Measurements from ENCODE around the gene MECR. TPM values are rescaled to one million over a fixed set of nuclear protein-coding genes. Genes with fewer than 3 reads are reported as not detected.
"Not testable (repeated sequence)": the region's sequence is repeated elsewhere in the genome, so short reads cannot be mapped to it uniquely, and the experiment has no call there.

MECR gene
- total RNA-seq, 2 experiments from 2014 or later: 34.7 to 37.2 TPM

DNA sequence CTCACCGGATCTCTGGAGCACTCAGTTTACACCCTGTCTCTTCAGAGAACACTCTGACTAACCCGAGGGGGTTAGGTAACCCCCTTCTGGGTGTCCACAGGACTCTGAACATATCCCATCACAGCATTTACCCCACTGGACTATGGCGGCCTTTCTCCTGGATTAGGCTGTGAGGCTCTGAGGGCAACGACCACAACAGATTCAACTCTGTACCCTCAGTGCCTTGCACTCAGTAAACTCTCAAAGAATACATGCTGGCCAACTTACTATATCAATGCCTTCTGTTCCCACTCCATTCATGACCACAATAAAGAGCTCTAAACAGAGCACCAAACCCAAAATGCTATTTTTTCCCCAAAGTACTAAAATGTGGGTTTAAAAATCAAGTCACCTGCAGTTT lies 5.4 kb downstream of the MECR start:
- H3K36me3 Mint-ChIP-seq: peaks cover 4% of the 10 kb centered on the region
- ChIA-PET CTCF (interaction anchor here (1.1 kb wide), 1 partner anchor 348 kb away, joined by 3 read pairs; no protein-coding TSS in a partner anchor), POLR2A (no interaction called here)
- H3K4me3 Mint-ChIP-seq: no peak overlapping the region
- H3K9me3 Mint-ChIP-seq: no peaks in the 10 kb centered on the region
- no peak overlapping the region for H3K27ac Mint-ChIP-seq
- no peaks in the 10 kb centered on the region for H3K27me3 Mint-ChIP-seq
- intact Hi-C loops (cut with micrococcal nuclease): no loop called here
- DNase-seq: no peak
- peaks cover 7% of the 10 kb centered on the region for H3K4me1 Mint-ChIP-seq (ENCODE audit: low read depth)

DNA sequence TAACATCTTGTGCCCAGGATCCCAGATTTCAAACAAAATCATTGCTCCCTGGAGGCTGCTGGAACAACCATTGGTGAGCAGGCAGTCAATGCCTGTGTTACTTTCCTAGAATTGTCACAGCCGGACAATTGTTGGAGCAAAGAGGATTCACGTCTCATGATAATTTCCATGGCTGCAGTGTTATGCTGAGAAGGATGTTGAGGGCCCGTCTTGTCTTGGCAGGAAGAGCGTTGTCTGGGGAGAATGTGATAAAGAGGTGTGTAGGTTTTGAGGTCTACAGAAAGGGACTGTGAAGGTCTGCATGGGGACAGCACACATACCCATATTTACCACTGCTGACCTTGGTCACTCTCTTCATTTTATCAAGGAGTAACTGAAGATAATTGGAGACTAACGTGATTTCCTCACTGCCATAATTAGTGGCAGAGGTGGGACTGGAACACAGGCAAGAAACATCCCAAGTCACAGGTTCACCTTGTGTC lies 6.3 kb downstream of the MECR start:
- ChIA-PET CTCF (no interaction called here), POLR2A (no interaction called here)
- DNase-seq: no peak
- intact Hi-C loops (cut with micrococcal nuclease): no loop called here
- H3K36me3 Mint-ChIP-seq: peaks cover 6% of the 10 kb centered on the region
- H3K27ac Mint-ChIP-seq: no peak overlapping the region
- no peak overlapping the region for H3K4me3 Mint-ChIP-seq
- no peaks in the 10 kb centered on the region for H3K27me3 Mint-ChIP-seq
- no peaks in the 10 kb centered on the region for H3K9me3 Mint-ChIP-seq
- H3K4me1 Mint-ChIP-seq (ENCODE audit: low read depth): peaks cover under 1% of the 10 kb centered on the region

DNA sequence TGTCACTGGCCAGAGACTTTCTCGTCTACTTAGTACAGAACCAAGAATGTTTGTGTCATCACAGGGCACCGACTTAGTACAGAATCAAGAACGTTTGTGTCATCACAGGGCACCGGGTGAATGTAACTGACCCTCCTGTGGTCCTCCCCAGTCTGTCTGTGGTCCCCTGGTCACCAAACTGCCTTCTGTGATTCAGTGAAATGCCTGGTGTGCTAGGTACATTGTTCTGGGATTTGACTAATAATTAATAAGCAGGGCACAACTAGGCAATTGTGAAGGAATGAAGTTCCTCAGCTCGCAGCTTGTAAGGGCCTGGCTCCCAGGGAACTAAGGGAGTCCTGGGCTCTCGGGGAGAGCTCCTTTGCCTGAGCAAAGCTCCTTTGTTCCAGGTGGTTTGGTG lies 7.2 kb downstream of the MECR start:
- Mint-ChIP-seq H3K36me3 (peaks cover 6% of the 10 kb centered on the region), H3K27me3 (no peaks in the 10 kb centered on the region), H3K27ac (no peak overlapping the region), H3K4me3 (no peak overlapping the region), H3K9me3 (no peaks in the 10 kb centered on the region), H3K4me1 (ENCODE audit: low read depth) (no peaks in the 10 kb centered on the region)
- ChIA-PET CTCF (no interaction called here), POLR2A (no interaction called here)
- intact Hi-C loops (cut with micrococcal nuclease): no loop called here
- DNase-seq: no peak

DNA sequence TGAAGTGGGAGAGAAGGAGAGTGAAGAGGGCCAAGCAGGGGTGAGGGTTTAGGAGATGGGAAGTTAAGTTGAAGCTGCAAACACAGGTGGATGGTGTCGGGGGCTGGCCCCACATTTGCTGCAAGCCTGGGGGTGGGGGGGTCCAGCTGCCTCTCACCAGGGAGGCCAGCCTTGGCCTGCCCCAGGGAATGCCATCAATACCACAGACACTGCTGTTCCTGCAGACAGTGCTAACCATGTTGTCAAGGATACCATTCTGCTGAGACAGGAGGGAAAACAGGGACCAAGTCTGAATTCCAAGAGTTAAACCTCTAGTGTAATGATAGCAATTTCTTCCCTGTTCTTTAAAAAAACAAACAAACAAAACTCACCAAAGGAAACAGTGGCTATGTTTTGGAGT lies 8.0 kb downstream of the MECR start:
- Mint-ChIP-seq H3K9me3 (no peaks in the 10 kb centered on the region), H3K4me1 (ENCODE audit: low read depth) (no peaks in the 10 kb centered on the region), H3K27me3 (no peaks in the 10 kb centered on the region), H3K4me3 (no peak overlapping the region), H3K36me3 (peaks cover 6% of the 10 kb centered on the region), H3K27ac (no peak overlapping the region)
- intact Hi-C loops (cut with micrococcal nuclease): no loop called here
- no peak for DNase-seq
- ChIA-PET POLR2A (no interaction called here), CTCF (no interaction called here)

DNA sequence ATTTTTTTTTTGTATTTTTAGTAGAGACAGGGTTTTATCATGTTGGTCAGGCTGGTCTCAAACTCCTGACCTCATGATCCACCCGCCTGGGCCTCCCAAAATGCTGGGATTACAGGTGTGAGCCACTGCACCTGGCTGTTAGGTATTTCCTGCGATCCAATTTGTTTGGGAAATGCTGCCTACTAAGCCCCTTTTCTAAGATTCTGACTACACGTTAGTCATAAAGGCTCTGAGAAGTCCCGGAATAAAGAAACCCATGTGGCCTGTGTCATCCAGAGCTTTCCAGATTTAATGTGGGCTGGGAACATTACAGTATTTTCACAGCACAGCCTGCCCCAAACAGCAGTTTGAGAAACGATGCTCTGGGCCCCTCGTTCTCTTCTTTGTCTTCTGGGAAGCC lies 8.5 kb downstream of the MECR start:
- H3K27me3 Mint-ChIP-seq; H3K36me3 Mint-ChIP-seq; H3K4me3 Mint-ChIP-seq; H3K4me1 Mint-ChIP-seq (ENCODE audit: low read depth); intact Hi-C loops (cut with micrococcal nuclease); CTCF ChIA-PET; DNase-seq; H3K27ac Mint-ChIP-seq; H3K9me3 Mint-ChIP-seq; POLR2A ChIA-PET: not testable (repeated sequence)

DNA sequence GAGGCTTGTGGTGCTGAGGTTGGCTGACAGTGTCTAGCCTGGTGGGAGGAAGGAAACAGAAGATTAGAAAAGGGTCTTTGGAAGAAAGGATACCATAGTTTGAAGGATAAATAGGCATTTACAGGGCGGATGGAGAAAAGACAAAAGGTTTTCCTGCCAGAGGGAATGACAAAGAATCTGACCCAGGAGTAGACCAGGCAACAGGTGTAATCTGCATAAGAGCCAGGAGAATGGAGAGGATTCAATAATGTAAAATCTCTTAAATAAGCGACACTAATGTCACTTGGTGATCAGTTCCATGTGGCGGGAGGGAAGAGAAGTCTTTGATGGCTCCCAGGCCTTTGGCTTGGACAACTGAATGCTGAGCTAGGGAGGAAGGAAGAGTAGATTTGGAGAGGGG lies 9.4 kb downstream of the MECR start:
- no peak for DNase-seq
- intact Hi-C loops (cut with micrococcal nuclease): no loop called here
- ChIA-PET POLR2A (no interaction called here), CTCF (no interaction called here)
- peaks cover 6% of the 10 kb centered on the region for H3K36me3 Mint-ChIP-seq
- H3K4me1 Mint-ChIP-seq (ENCODE audit: low read depth): no peaks in the 10 kb centered on the region
- H3K9me3 Mint-ChIP-seq: no peaks in the 10 kb centered on the region
- no peaks in the 10 kb centered on the region for H3K27me3 Mint-ChIP-seq
- H3K4me3 Mint-ChIP-seq: no peak overlapping the region
- no peak overlapping the region for H3K27ac Mint-ChIP-seq

DNA sequence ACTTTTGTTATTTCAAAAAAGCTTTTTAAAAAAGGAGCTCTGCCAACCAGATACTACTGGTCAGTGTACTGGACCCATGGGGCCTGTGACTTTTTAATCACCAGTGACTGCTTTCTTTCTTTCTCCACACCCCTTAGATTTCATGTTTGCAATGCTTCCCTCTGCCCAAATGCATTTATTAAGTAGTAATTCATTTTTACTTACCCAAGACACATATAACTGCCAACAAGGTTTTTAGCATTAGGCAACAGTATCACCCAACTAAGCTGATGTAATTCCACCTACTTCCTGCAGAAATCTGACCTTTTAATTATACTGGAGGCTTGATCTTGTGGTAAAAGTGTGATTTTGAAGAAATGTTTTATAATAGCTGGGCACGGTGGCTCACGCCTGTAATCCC lies 12.5 kb downstream of the MECR start:
- Mint-ChIP-seq H3K36me3 (peaks cover 17% of the 10 kb centered on the region), H3K27ac (no peak overlapping the region), H3K9me3 (no peaks in the 10 kb centered on the region), H3K27me3 (no peaks in the 10 kb centered on the region), H3K4me1 (ENCODE audit: low read depth) (no peaks in the 10 kb centered on the region), H3K4me3 (no peak overlapping the region)
- no peak for DNase-seq
- intact Hi-C loops (cut with micrococcal nuclease): no loop called here
- ChIA-PET POLR2A (no interaction called here), CTCF (interaction anchor here (1.9 kb wide), 1 partner anchor 16 kb away, joined by 6 read pairs; no protein-coding TSS in a partner anchor)

DNA sequence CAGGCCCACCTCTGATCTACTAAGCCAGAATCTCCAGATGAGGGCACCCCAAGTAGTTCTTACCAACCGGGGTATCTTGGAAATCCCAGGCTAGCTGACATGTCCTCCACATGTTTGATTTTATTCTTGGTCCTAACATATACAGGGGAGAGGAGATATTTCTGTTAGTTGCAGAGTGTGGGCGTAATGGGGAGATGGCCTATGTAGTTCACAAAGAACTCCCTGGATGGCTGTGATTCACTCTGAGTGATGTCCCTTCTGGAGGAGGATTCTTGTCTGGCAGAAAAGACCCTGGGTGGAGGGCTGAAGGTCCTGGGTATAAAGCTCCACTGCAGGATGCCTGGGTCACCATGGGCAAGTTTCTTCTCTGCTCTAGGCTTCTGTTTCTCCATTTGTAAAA lies 13.1 kb downstream of the MECR start:
- POLR2A ChIA-PET: no interaction called here
- intact Hi-C loops (cut with micrococcal nuclease): no loop called here
- H3K27ac Mint-ChIP-seq: no peak overlapping the region
- no peak overlapping the region for H3K4me3 Mint-ChIP-seq
- no peaks in the 10 kb centered on the region for H3K9me3 Mint-ChIP-seq
- no peaks in the 10 kb centered on the region for H3K4me1 Mint-ChIP-seq (ENCODE audit: low read depth)
- CTCF ChIA-PET: interaction anchor here (1.9 kb wide), 1 partner anchor 15 kb away, joined by 6 read pairs; no protein-coding TSS in a partner anchor
- no peak for DNase-seq
- H3K36me3 Mint-ChIP-seq: peaks cover 20% of the 10 kb centered on the region
- H3K27me3 Mint-ChIP-seq: no peaks in the 10 kb centered on the region

DNA sequence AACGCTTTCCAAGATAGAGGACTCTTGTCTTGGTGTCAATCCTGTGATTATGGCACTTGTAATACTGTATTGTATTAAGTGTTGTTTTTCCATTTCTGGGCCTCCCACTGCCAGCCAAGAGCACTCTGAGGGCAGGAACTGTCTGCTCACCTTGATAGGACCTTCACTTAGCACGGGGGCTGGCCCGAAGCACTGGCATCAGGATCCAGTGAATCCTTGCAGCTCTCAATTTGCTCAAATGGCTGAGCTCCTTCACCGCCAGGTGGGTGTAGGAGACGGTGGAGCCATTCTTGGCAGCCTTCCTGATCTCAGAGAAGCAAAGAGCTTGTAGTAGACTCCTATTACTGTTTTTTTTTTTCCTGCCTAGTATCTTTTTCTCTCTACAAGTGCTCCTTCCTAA lies 17.7 kb downstream of the MECR start:
- no peak overlapping the region for H3K27ac Mint-ChIP-seq
- no peak for DNase-seq
- peaks cover 23% of the 10 kb centered on the region for H3K36me3 Mint-ChIP-seq
- H3K4me1 Mint-ChIP-seq (ENCODE audit: low read depth): no peaks in the 10 kb centered on the region
- POLR2A ChIA-PET: no interaction called here
- no peaks in the 10 kb centered on the region for H3K27me3 Mint-ChIP-seq
- no peaks in the 10 kb centered on the region for H3K9me3 Mint-ChIP-seq
- H3K4me3 Mint-ChIP-seq: no peak overlapping the region
- CTCF ChIA-PET: no interaction called here
- intact Hi-C loops (cut with micrococcal nuclease): no loop called here

DNA sequence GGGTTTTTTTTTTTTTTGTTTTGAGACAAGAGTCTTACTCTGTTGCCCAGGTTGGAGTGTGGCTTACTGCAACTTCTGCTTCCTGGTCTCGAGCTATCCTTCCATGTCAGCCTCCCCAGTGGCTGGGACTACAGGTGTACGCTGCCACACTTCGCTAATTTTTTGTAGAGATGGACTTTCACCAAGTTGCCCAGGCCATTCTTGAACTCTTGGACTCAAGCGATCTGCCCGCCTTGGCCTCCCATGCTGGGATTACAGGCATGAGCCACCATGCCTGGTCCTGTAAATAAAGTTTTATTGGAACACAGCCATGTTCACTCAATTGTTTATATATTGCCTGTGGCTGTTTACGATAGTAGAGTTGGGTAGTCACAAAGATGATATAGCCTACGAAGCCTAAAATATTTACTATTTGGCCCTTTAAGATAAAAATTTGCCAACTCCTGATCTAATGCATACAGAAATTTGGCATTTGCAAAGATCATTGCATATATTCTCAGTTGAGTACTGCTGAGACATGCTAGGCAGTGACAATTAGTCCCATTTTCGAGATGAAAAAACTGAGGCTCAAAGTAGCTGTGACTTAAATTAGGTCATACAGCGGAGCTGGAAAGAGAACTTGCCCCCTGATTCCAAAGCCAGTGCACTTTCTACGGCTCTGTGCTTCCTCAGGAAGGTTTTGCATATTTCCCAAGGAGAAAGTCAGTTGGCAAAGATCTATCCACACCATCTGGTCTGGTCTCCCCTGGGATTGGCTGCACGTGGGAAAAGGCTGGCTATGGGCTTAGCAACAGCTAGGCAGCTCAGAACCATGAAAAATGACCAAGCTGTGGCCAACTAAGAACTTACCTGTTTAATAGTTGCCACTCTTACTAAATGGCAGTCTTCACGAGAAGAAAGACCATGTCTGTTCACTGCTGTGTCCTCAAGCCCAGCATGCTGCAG lies 19.4 kb downstream of the MECR start:
- H3K4me1 Mint-ChIP-seq (ENCODE audit: low read depth): no peaks in the 10 kb centered on the region
- POLR2A ChIA-PET: no interaction called here
- H3K36me3 Mint-ChIP-seq: peaks cover 23% of the 10 kb centered on the region
- intact Hi-C loops (cut with micrococcal nuclease): no loop called here
- no peak for DNase-seq
- CTCF ChIA-PET: no interaction called here
- no peak overlapping the region for H3K27ac Mint-ChIP-seq
- no peak overlapping the region for H3K4me3 Mint-ChIP-seq
- no peaks in the 10 kb centered on the region for H3K9me3 Mint-ChIP-seq
- no peaks in the 10 kb centered on the region for H3K27me3 Mint-ChIP-seq

DNA sequence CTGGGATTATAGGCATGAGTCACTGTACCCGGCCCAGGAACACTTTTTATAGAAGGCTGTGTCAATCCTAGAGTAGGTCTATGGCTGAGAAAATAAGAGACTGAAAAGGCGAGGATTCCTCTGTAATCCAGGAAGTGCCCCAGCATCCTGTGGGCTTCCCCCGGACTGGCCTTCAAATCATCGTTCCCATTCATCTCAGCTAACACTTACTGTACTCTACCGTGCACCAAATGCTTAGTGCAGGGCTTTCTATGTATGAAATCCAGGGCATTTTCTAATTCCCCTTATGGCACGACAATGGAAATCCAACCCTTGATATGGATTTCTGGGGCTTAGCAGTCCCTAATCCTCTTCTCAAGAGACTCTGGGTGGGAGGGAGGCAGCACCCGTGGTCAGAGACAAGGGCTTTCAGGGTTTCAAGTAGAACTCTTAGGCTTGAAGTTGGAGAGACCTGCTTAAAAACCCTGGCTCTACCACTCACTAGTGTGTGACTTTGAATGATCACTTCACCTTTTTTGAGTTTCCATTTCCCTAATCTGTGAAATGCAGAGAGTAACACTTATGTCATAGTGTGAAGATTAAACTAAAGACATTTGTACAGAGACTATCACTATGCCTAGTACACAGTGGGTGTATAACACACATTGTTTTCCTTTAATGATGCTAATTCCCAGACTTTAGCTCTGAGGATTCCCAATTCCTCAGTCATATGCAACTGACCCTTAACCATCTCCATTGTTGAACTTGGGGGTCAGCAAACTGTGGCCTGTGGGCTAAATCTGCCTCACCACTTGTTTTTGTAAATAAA lies 20.3 kb downstream of the MECR start:
- H3K4me1 Mint-ChIP-seq (ENCODE audit: low read depth): no peaks in the 10 kb centered on the region
- no peaks in the 10 kb centered on the region for H3K9me3 Mint-ChIP-seq
- DNase-seq: no peak
- no peaks in the 10 kb centered on the region for H3K27me3 Mint-ChIP-seq
- POLR2A ChIA-PET: no interaction called here
- no peak overlapping the region for H3K27ac Mint-ChIP-seq
- H3K4me3 Mint-ChIP-seq: no peak overlapping the region
- CTCF ChIA-PET: no interaction called here
- intact Hi-C loops (cut with micrococcal nuclease): no loop called here
- H3K36me3 Mint-ChIP-seq: peaks cover 26% of the 10 kb centered on the region

DNA sequence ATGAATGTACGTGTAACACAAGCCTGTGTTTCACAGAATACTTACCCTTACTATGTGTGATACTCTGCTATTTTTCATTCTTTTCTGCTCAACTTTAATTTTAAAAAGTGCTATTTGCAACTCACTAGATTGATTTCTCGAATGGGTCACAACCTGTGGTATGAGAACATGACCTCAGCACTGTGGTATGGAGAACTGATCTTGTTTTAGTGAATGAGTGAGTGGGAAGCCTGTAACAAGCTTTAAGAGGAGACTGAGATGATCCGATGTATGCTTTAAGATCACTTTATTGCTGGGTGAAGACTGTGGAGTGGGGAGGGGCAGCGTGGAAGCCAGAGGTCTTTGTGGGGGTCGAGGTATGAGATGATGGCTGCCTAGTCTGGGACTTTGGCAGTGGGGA lies 21.6 kb downstream of the MECR start:
- Mint-ChIP-seq H3K27ac (no peak overlapping the region), H3K36me3 (peaks cover 20% of the 10 kb centered on the region), H3K4me1 (ENCODE audit: low read depth) (no peaks in the 10 kb centered on the region), H3K27me3 (no peaks in the 10 kb centered on the region), H3K4me3 (no peak overlapping the region), H3K9me3 (no peaks in the 10 kb centered on the region)
- POLR2A ChIA-PET: no interaction called here
- no peak for DNase-seq
- intact Hi-C loops (cut with micrococcal nuclease): loop anchor here (10.0 kb wide), 1 partner anchor 424 kb away; no protein-coding TSS in a partner anchor
- CTCF ChIA-PET: no interaction called here

All from activated CD4-positive, alpha-beta memory T cell treated with anti-CD3 and anti-CD28 coated beads for 36 hours (primary cell).